HepG2 (cell line): ENCODE data around the gene CDHR4. TPM values are rescaled to one million over a fixed set of nuclear protein-coding genes. Genes with fewer than 3 reads are reported as not detected.
"Not testable (repeated sequence)": the region's sequence is repeated elsewhere in the genome, so short reads cannot be mapped to it uniquely, and the experiment has no call there.

Experiments used
- ATAC-seq: fragments of 200-7000 bp; cut with Tn5 transposase; 3 replicates; pipeline ENCODE4 v1.9.1; 2020; ENCODE audit warnings: mild to moderate bottlenecking, moderate library complexity
- BruUV-seq: library from RNA; stranded (reverse); fragments of 400-500 nt; replicated peaks from 2 replicates; lab custom pipeline; 2021; lab: Mats Ljungman, UMichigan
- CTCF ChIA-PET: fragments of 300-600 bp; formaldehyde crosslinking; extraction: SDS; loops from one replicate; lab custom pipeline; 2021; ENCODE audit warnings: low total read pairs, inconsistent platforms, low intra/inter-chr PET ratio; lab: Yijun Ruan, JAX
- POLR2A ChIA-PET: fragments of 350-600 bp; sonication (Branson Sonifier 250); formaldehyde crosslinking; loops from one replicate; lab custom pipeline; 2020; ENCODE audit warnings: antibody characterized with exemption, inconsistent platforms; lab: Yijun Ruan, JAX
- DNase-seq: peaks from one replicate; pipeline ENCODE4 v3.0.0-alpha.2; 2015; ENCODE audit warnings: low spot score
- FAIRE-seq: peaks from 3 replicates; lab custom pipeline; 2011; peaks lifted over from hg19 to GRCh38; lab: Jason Lieb, UNC
- H2AFZ ChIP-seq: one replicate; pipeline ENCODE4 v1.6.1; 2011; ENCODE audit warnings: low read length, inconsistent platforms
- H3K27ac ChIP-seq: fragments of 300-600 bp; 3 replicates; pipeline ENCODE4 v1.8.0; 2011; ENCODE audit warnings: mixed run types, mild to moderate bottlenecking, mixed read lengths, low read length, inconsistent platforms; ENCODE audit not compliant: insufficient read depth; ENCODE audit errors: extremely low read length
- H3K27me3 ChIP-seq, 2 experiments: fragments of 200-600 bp in 1 of 2; 2 replicates in 1 of 2; 3 replicates in 1 of 2; pipeline versions ENCODE4 v1.6.0 to v1.8.0; 2011; ENCODE audit warnings: low read length in 2 of 2, mild to moderate bottlenecking in 2 of 2, moderate library complexity in 2 of 2, inconsistent platforms in 1 of 2; ENCODE audit not compliant: insufficient read depth in 2 of 2, control insufficient read depth in 1 of 2
- H3K36me3 ChIP-seq, 2 experiments: fragments of 200-600 bp in 1 of 2; replicated peaks in 1 of 2; 2 replicates in 1 of 2; 3 replicates in 1 of 2; pipeline versions ENCODE4 v1.5.1 to v1.8.0; 2011; ENCODE audit warnings: low read length in 2 of 2, inconsistent platforms in 1 of 2; ENCODE audit not compliant: insufficient read depth in 2 of 2, control insufficient read depth in 1 of 2
- H3K4me1 ChIP-seq: 2 replicates; pipeline ENCODE4 v1.5.1; 2012; ENCODE audit warnings: low read length, inconsistent platforms; ENCODE audit not compliant: insufficient read depth
- H3K4me2 ChIP-seq: 2 replicates; pipeline ENCODE4 v1.6.0; 2011; ENCODE audit warnings: low read depth, low read length, inconsistent platforms
- H3K4me3 ChIP-seq, 3 experiments: fragments of 200-600 bp in 1 of 3; sonication (generic), shearing (Covaris generic) in 1 of 3; replicated peaks in 1 of 3; 2 replicates each; pipeline ENCODE4 v1.5.1; 2011 to 2016; ENCODE audit warnings: low read length in 3 of 3, inconsistent platforms in 2 of 3, low read depth in 2 of 3, mild to moderate bottlenecking in 2 of 3, control low read depth in 1 of 3, mixed read lengths in 1 of 3; ENCODE audit not compliant: insufficient read depth in 1 of 3
- H3K79me2 ChIP-seq: one replicate; pipeline ENCODE4 v1.6.1; 2011; ENCODE audit warnings: low read length, inconsistent platforms; ENCODE audit not compliant: insufficient read depth
- H3K9ac ChIP-seq: 2 replicates; pipeline ENCODE4 v1.6.0; 2011; ENCODE audit warnings: mild to moderate bottlenecking, low read depth, low read length, inconsistent platforms; ENCODE audit not compliant: insufficient read depth
- H3K9me3 ChIP-seq: 2 replicates; pipeline ENCODE4 v1.5.1; 2012; ENCODE audit warnings: mild to moderate bottlenecking, low read length
- H4K20me1 ChIP-seq: 2 replicates; pipeline ENCODE4 v1.6.0; 2011; ENCODE audit warnings: inconsistent platforms, mild to moderate bottlenecking, low read length, moderate library complexity; ENCODE audit not compliant: insufficient read depth
- CREBL2 ChIP-seq: sonication (generic); formaldehyde crosslinking; IDR thresholded peaks from 2 replicates; pipeline ENCODE4 v1.8.1; 2023; ENCODE audit warnings: missing genetic modification reagents, mild to moderate bottlenecking, borderline replicate concordance
- FUBP1 ChIP-seq: sonication (generic); formaldehyde crosslinking; IDR thresholded peaks from 2 replicates; pipeline ENCODE4 v1.5.1; 2020; ENCODE audit warnings: missing genetic modification reagents, mild to moderate bottlenecking, borderline replicate concordance
- IRF2 ChIP-seq: IDR thresholded peaks from 2 replicates; pipeline ENCODE4 v1.6.1; 2018; ENCODE audit warnings: missing genetic modification reagents, missing compliant biosample characterization
- KLF12 ChIP-seq: sonication (generic); formaldehyde crosslinking; IDR thresholded peaks from 2 replicates; pipeline ENCODE4 v1.4.0; 2020; ENCODE audit warnings: missing genetic modification reagents, borderline replicate concordance
- NRL ChIP-seq: sonication (generic); formaldehyde crosslinking; IDR thresholded peaks from 2 replicates; pipeline ENCODE4 v1.5.0; 2020; ENCODE audit warnings: missing genetic modification reagents, mild to moderate bottlenecking, moderate library complexity, borderline replicate concordance
- POLR2AphosphoS5 ChIP-seq: IDR thresholded peaks from 2 replicates; pipeline ENCODE4 v1.6.1; 2012; ENCODE audit warnings: low read depth, low read length
- TMF1 ChIP-seq: sonication (generic); formaldehyde crosslinking; IDR thresholded peaks from 2 replicates; pipeline ENCODE4 v1.8.1; 2022; ENCODE audit warnings: low read depth, missing genetic modification reagents
- ZBTB33 ChIP-seq: sonication (generic); formaldehyde crosslinking; IDR thresholded peaks from 2 replicates; pipeline ENCODE4 v1.4.0; 2020; ENCODE audit warnings: missing genetic modification reagents
- ZBTB38 ChIP-seq: sonication (generic); formaldehyde crosslinking; IDR thresholded peaks from 2 replicates; pipeline ENCODE4 v1.5.1; 2020; ENCODE audit warnings: mild to moderate bottlenecking, missing genetic modification reagents
- WGBS: methylation state at CpG from one replicate; pipeline ENCODE4 v1.1.6; 2017; ENCODE audit warnings: low lambda C conversion rate; 5-methylcytosine and 5-hydroxymethylcytosine counted together
- in situ Hi-C: cut with HindIII; loops from 2 replicates; pipeline ENCODE4 v1.10.0; 2017; ENCODE audit warnings: low pct_unique_long_range_greater_than_20kb; ENCODE audit not compliant: extremely low pct_ligation_motif_present
- intact Hi-C: fragments of 100-400 bp; cut with micrococcal nuclease; formaldehyde crosslinking; loops from one replicate; pipeline ENCODE4 v1.10.0; 2022; ENCODE audit not compliant: unreplicated experiment
- polyA plus RNA-seq, 8 experiments: library from polyadenylated mRNA; depleted of rRNA in 3 of 8; stranded (reverse) in 7 of 8; unstranded in 1 of 8; fragments of >200 nt; fragmentation: Illumina TruSeq in 4 of 8; extraction: Trizol in 4 of 8; gene quantifications; 2 replicates each; pipeline versions ENCODE4 v1.2.1 to v1.2.3, GENCODE V29; 2011 to 2016; ENCODE audit warnings: low read depth in 4 of 8, missing spikeins in 1 of 8, mixed read lengths in 1 of 8; ENCODE audit not compliant: insufficient read depth in 1 of 8
- total RNA-seq, 5 experiments: library from RNA; depleted of rRNA; stranded (reverse); fragments of >200 nt; fragmentation: Illumina TruSeq; extraction: Trizol; gene quantifications; 2 replicates each; pipeline ENCODE4 v1.2.3, GENCODE V29; 2016; ENCODE audit warnings: low read depth in 1 of 5

The CDHR4 gene
- total and polyA plus RNA-seq, 2 of the 13 experiments (the other 11 are each of a cell fraction or from before 2014, with no cell fraction given): 0.21 TPM; not detected in 1

GRCh38 chr3:49748874-49749273 is 50.8 kb downstream of the CDHR4 start:
- H3K9me3 ChIP-seq, CTCF ChIA-PET, H4K20me1 ChIP-seq, H3K4me3 ChIP-seq, DNase-seq, intact Hi-C loops, H3K27me3 ChIP-seq, H2AFZ ChIP-seq, H3K4me2 ChIP-seq, H3K9ac ChIP-seq, BruUV-seq, FAIRE-seq, H3K27ac ChIP-seq, in situ Hi-C loops, ATAC-seq: not testable (repeated sequence)
- WGBS: 97% methylated on average over 5 of the region's 5 CpGs
- H3K4me1 ChIP-seq: peaks cover 58% of the 10 kb centered on the region
- H3K36me3 ChIP-seq: peaks cover 3 to 17% of the 10 kb centered on the region in 2 experiments; a peak in 4 of 5 replicates
- TF ChIP-seq ZBTB38: peak; percentile 51; the same call in 1 of the 2 replicates
- peak; percentile 95 for TF ChIP-seq ZBTB33 (CRISPR knock-in tag)
- H3K79me2 ChIP-seq: peaks cover 51% of the 10 kb centered on the region
- POLR2A ChIA-PET: interaction anchor here (0.6 to 1.7 kb wide), 3 partner anchors 24 to 38 kb away, joined by 3 to 4 read pairs (median 4); partner anchors contain the start of genes GMPPB and IP6K1

- H3K27ac ChIP-seq: peak overlapping the region; percentile 31
- POLR2A ChIA-PET: interaction anchor here (0.8 to 1.7 kb wide), 2 partner anchors 23 to 38 kb away, joined by 4 read pairs; partner anchors contain the start of genes GMPPB and IP6K1
- TF ChIP-seq POLR2AphosphoS5 (no peak), TMF1 (CRISPR knock-in tag) (no peak), NRL (CRISPR knock-in tag) (no peak), CREBL2 (CRISPR knock-in tag) (no peak), FUBP1 (CRISPR knock-in tag) (no peak), KLF12 (CRISPR knock-in tag) (no peak), IRF2 (CRISPR knock-in tag) (0 out of 2 replicates have a peak, but pooled peaks have one; percentile 18)
Measured at GRCh38 chr3:49747792-49748480, 51.7 kb downstream of the CDHR4 start.

More at GRCh38 chr3:49747792-49748480, 51.7 kb downstream of the CDHR4 start:
- Histone ChIP-seq H3K79me2 (peaks cover 44% of the 10 kb centered on the region), H3K36me3 (peaks cover 5 to 23% of the 10 kb centered on the region in 2 experiments), H3K4me3 (no peak overlapping the region), H3K4me1 (peaks cover 58% of the 10 kb centered on the region), H3K27me3 (no peaks in the 10 kb centered on the region), H2AFZ (no peak overlapping the region), H3K4me2 (no peak overlapping the region; the same call in 1 of the 2 replicates), H4K20me1 (no peaks in the 10 kb centered on the region), H3K9ac (no peak overlapping the region), H3K9me3 (no peaks in the 10 kb centered on the region)
- in situ Hi-C loops (no loop called here), intact Hi-C loops (no loop called here)
- ATAC-seq (no peak; the same call in 2 of the 3 replicates), DNase-seq (peak; percentile 57), FAIRE-seq (no peak)
- no TSS peak for BruUV-seq
- CTCF ChIA-PET: no interaction called here
- WGBS: 85% methylated on average over 10 of the region's 13 CpGs
